NCI-H1930 (cell line): ENCODE data around the gene DALRD3.

ENCODE experiments used
- DNase-seq, 2 experiments: peaks; one replicate each; lab custom pipeline; 2025; lab: John Stamatoyannopoulos, UW

The DALRD3 gene

DNA sequence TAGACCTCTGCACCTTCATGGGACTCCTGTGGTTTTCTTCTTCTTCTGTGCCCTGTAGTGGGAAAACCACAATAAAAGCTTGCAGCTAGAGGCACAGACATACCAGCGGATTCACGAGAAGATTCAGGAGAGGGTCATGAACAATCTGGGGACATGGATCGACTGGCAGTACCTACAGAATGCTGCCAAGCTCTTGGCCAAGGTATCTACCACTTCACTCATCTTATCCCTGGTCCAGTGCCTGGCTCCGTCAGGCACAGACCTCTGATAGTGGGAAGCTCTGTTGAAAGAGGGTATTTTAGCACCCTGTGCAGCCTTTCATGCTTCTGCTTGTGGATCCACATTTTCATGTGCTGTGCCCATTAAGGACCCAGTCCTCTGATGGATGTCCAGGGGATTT, 38.1 kb downstream of the DALRD3 start:
- DNase-seq = no peak

DNA sequence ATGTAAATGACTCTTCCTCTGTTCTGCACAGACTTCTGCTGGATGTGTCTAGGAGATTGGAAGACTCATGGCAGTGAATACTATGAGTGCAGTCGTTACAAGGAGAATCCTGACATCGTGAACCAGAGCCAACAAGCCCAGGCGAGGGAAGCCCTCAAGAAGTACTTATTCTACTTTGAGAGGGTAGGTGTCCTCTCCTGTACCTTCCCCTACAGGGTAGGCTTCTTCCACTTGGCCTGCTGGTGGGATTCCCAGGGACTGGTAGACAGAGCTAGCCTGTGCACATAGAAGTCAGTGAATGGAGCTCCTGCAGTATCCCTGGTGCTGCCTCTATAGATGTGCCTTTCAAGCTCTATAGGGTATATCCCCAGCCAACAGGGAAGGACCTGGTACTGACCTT, 38.9 kb downstream of the DALRD3 start:
- no peak for DNase-seq

DNA sequence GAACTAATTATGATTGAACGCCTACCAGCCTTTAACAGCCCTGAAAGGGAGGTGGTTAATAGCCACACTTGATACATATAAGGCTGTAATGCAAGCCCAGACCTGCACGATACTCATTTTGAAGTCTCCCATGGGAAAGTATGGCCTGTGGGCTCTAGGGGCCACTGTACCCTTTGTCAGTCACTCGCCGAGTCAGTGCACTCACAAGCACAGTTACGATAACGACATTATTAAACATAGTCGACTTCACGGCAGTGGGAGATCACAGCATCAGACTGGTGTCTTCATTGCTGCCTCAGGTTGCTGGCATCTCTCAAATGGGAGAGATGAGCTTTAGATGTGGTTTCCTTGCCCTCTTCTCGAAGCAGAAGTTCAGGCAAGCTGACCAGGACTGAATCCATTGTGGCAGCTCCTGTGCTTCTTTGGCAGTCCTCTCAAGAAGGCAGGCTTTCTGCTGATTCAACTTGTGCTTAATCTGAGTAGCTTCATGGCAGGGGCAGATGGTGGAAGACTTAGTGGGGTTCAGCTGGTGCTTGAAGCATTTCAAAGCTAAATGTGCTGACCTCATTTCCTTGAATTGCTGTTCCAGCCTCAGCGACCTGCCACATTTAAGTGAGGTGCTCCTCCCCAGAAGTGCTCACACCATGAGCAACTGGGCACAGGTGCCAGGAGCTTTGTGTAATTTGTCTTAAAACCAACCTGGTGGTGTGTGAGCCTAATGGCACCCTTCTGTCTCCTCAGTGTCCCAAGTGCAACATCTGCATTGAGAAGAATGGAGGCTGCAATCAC, 44.1 kb downstream of the DALRD3 start:
- DNase-seq = no peak

DNA sequence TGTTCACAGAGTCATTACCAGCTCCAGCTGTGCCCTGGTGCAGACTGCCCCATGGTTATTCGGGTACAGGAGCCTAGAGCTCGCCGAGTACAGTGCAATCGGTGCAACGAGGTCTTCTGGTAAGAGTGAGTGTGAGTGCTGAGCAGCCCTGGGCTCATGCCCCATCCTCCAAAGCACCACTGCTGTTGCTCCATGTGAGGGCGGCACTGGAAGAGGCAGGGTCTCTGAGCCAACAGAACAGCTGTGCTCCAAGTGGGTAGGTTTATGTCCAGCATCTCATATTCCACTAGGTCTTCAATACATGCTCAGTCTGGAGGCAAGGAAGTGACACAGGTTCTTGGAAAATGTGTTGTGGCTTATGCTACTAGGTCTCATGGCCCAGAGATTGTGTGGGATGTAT, 47.8 kb downstream of the DALRD3 start:
- no peak for DNase-seq

DNA sequence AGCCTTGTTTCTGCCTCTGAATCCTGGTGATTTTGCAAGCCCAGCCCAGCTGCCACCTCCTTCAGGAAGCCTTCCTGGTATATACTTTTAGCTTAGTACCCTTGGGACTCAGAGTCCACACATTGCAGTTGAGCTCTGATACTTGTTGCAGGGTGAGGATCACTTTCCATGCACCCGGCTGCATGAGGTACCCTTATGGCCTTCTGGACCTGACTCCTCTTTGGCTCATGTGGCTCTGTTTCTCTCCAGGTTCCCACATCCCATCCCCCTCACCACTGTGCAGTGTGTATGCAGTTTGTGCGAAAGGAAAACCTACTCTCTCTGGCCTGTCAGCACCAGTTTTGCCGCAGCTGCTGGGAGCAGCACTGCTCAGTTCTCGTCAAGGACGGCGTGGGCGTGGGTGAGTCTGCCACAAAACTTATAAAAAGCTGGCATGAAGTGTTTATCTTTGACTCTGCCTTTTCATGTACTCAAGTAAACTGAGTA, 51.5 kb downstream of the DALRD3 start:
- DNase-seq = no peak

DNA sequence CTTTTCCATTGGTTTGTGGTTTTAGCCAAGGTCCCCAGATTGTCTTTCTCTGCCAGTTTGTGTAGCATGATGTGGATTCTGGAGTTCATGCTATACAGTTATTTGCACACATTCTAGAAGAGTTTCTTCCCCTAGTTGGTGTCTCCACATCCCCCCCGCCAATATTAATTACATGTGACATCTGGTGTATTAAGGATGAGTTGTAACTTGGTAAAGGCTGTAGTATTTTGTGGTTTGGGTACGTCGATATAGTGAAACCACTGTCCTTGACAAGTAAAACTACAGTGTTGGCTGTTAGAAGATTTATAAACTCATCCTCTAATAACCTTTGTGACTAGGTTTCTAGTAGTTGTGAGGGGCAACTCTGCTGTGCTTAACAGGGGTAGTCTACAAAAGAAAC, 52.0 kb downstream of the DALRD3 start:
- no peak for DNase-seq
